Measurements from ENCODE around the gene ACOT7.
A peak's percentile ranks its signal among the peaks of the same experiment; 100 is the strongest.
"Not testable (repeated sequence)": the region's sequence is repeated elsewhere in the genome, so short reads cannot be mapped to it uniquely, and the experiment has no call there.

Gene ACOT7

GRCh38 chr1:6367381-6368012 lies 26.1 kb downstream of the ACOT7 start:
- H3K27ac Mint-ChIP-seq = no peak overlapping the region
- H3K4me3 Mint-ChIP-seq = no peak overlapping the region
- DNase-seq = no peak
- H3K36me3 Mint-ChIP-seq (ENCODE audit: low read depth) = peaks cover 13% of the 10 kb centered on the region
- no peaks in the 10 kb centered on the region for H3K27me3 Mint-ChIP-seq
- peaks cover 39% of the 10 kb centered on the region for H3K4me1 Mint-ChIP-seq (ENCODE audit: low read depth)
- no peaks in the 10 kb centered on the region for H3K9me3 Mint-ChIP-seq

- Mint-ChIP-seq H3K27me3 (no peaks in the 10 kb centered on the region), H3K36me3 (ENCODE audit: low read depth) (peaks cover 13% of the 10 kb centered on the region), H3K4me3 (peak overlapping the region; percentile 3), H3K9me3 (no peaks in the 10 kb centered on the region), H3K4me1 (ENCODE audit: low read depth) (peaks cover 50% of the 10 kb centered on the region), H3K27ac (peak overlapping the region; percentile 41)
- peak; percentile 50 for DNase-seq
These were observed 28.5 kb downstream of the ACOT7 start for GRCh38 chr1:6365047-6365446.

GRCh38 chr1:6363085-6363884 lies 30.3 kb downstream of the ACOT7 start:
- not testable (repeated sequence) for DNase-seq, H3K4me3 Mint-ChIP-seq, H3K9me3 Mint-ChIP-seq, H3K27me3 Mint-ChIP-seq
- Mint-ChIP-seq H3K36me3 (ENCODE audit: low read depth) (peaks cover 11% of the 10 kb centered on the region), H3K4me1 (ENCODE audit: low read depth) (peaks cover 64% of the 10 kb centered on the region), H3K27ac (peak overlapping the region; percentile 16)

GRCh38 chr1:6361124-6361775 lies 32.3 kb downstream of the ACOT7 start:
- H3K4me3 Mint-ChIP-seq = no peak overlapping the region
- H3K27me3 Mint-ChIP-seq = no peaks in the 10 kb centered on the region
- H3K27ac Mint-ChIP-seq = no peak overlapping the region
- no peaks in the 10 kb centered on the region for H3K9me3 Mint-ChIP-seq
- peaks cover 69% of the 10 kb centered on the region for H3K4me1 Mint-ChIP-seq (ENCODE audit: low read depth)
- no peak for DNase-seq
- peaks cover 6% of the 10 kb centered on the region for H3K36me3 Mint-ChIP-seq (ENCODE audit: low read depth)

- H3K36me3 Mint-ChIP-seq (ENCODE audit: low read depth) = peaks cover 6% of the 10 kb centered on the region
- H3K4me1 Mint-ChIP-seq (ENCODE audit: low read depth) = peaks cover 65% of the 10 kb centered on the region
- DNase-seq = no peak
- H3K27ac Mint-ChIP-seq = peak overlapping the region; percentile 93
- no peaks in the 10 kb centered on the region for H3K9me3 Mint-ChIP-seq
- H3K27me3 Mint-ChIP-seq = no peaks in the 10 kb centered on the region
- no peak overlapping the region for H3K4me3 Mint-ChIP-seq
These were observed 33.0 kb downstream of the ACOT7 start for GRCh38 chr1:6360517-6361070.

GRCh38 chr1:6360117-6360496 lies 33.5 kb downstream of the ACOT7 start:
- peak overlapping the region; percentile 93 for H3K27ac Mint-ChIP-seq
- no peaks in the 10 kb centered on the region for H3K27me3 Mint-ChIP-seq
- H3K36me3 Mint-ChIP-seq (ENCODE audit: low read depth) = peaks cover 6% of the 10 kb centered on the region
- no peak for DNase-seq
- peaks cover 60% of the 10 kb centered on the region for H3K4me1 Mint-ChIP-seq (ENCODE audit: low read depth)
- H3K9me3 Mint-ChIP-seq = no peaks in the 10 kb centered on the region
- H3K4me3 Mint-ChIP-seq = peak overlapping the region; percentile 65

- Mint-ChIP-seq H3K36me3 (ENCODE audit: low read depth) (peaks cover 6% of the 10 kb centered on the region), H3K4me1 (ENCODE audit: low read depth) (peaks cover 59% of the 10 kb centered on the region), H3K4me3 (peak overlapping the region; percentile 65)
These were observed 34.1 kb downstream of the ACOT7 start for GRCh38 chr1:6359216-6360116.

GRCh38 chr1:6358757-6359201 lies 34.8 kb downstream of the ACOT7 start:
- H3K36me3 Mint-ChIP-seq (ENCODE audit: low read depth) = peaks cover 5% of the 10 kb centered on the region
- peaks cover 53% of the 10 kb centered on the region for H3K4me1 Mint-ChIP-seq (ENCODE audit: low read depth)
- peak; percentile 49 for DNase-seq
- H3K4me3 Mint-ChIP-seq = peak overlapping the region; percentile 65
- H3K9me3 Mint-ChIP-seq = no peaks in the 10 kb centered on the region
- peak overlapping the region; percentile 93 for H3K27ac Mint-ChIP-seq
- H3K27me3 Mint-ChIP-seq = no peaks in the 10 kb centered on the region

More at GRCh38 chr1:6359216-6360116, 34.1 kb downstream of the ACOT7 start:
- peak; percentile 61 for DNase-seq
- no peaks in the 10 kb centered on the region for H3K9me3 Mint-ChIP-seq
- peak overlapping the region; percentile 93 for H3K27ac Mint-ChIP-seq
- no peaks in the 10 kb centered on the region for H3K27me3 Mint-ChIP-seq

GRCh38 chr1:6358144-6358624 lies 35.4 kb downstream of the ACOT7 start:
- Mint-ChIP-seq H3K36me3 (ENCODE audit: low read depth) (no peaks in the 10 kb centered on the region), H3K9me3 (no peaks in the 10 kb centered on the region), H3K4me1 (ENCODE audit: low read depth) (peaks cover 47% of the 10 kb centered on the region), H3K27me3 (no peaks in the 10 kb centered on the region), H3K4me3 (peak overlapping the region; percentile 65), H3K27ac (peak overlapping the region; percentile 93)
- no peak for DNase-seq

GRCh38 chr1:6357243-6357936 lies 36.2 kb downstream of the ACOT7 start:
- H3K4me1 Mint-ChIP-seq (ENCODE audit: low read depth) = peaks cover 45% of the 10 kb centered on the region
- no peak overlapping the region for H3K27ac Mint-ChIP-seq
- no peaks in the 10 kb centered on the region for H3K9me3 Mint-ChIP-seq
- H3K4me3 Mint-ChIP-seq = no peak overlapping the region
- no peak for DNase-seq
- H3K36me3 Mint-ChIP-seq (ENCODE audit: low read depth) = no peaks in the 10 kb centered on the region
- H3K27me3 Mint-ChIP-seq = no peaks in the 10 kb centered on the region

- no peaks in the 10 kb centered on the region for H3K27me3 Mint-ChIP-seq
- no peak for DNase-seq
- H3K36me3 Mint-ChIP-seq (ENCODE audit: low read depth) = no peaks in the 10 kb centered on the region
- no peaks in the 10 kb centered on the region for H3K9me3 Mint-ChIP-seq
- no peak overlapping the region for H3K27ac Mint-ChIP-seq
- no peak overlapping the region for H3K4me3 Mint-ChIP-seq
- peaks cover 35% of the 10 kb centered on the region for H3K4me1 Mint-ChIP-seq (ENCODE audit: low read depth)
These were observed 37.9 kb downstream of the ACOT7 start for GRCh38 chr1:6355621-6356020.

GRCh38 chr1:6354659-6355317 lies 38.8 kb downstream of the ACOT7 start:
- no peak overlapping the region for H3K4me3 Mint-ChIP-seq
- H3K9me3 Mint-ChIP-seq = no peaks in the 10 kb centered on the region
- no peaks in the 10 kb centered on the region for H3K27me3 Mint-ChIP-seq
- H3K27ac Mint-ChIP-seq = peak overlapping the region; percentile 66
- H3K36me3 Mint-ChIP-seq (ENCODE audit: low read depth) = no peaks in the 10 kb centered on the region
- no peak for DNase-seq
- peaks cover 28% of the 10 kb centered on the region for H3K4me1 Mint-ChIP-seq (ENCODE audit: low read depth)

Data from activated T-cell treated with anti-CD3 and anti-CD28 coated beads, Interleukin-2, amount 50 U/mL, for 24 hours (primary cell).